ENCODE data around the gene GGA1.

GGA1 gene

GRCh38 chr22:37662039-37662438 is 53.4 kb downstream of the GGA1 start:
- DNase-seq (ENCODE audit: low read depth, low spot score), result no peak
- TF ChIP-seq CTCF (IDR thresholded peaks at IDR 0.05; ENCODE audit: low read depth, low read length), result no peak
- no peak overlapping the region for H3K4me3 ChIP-seq (ENCODE audit: low read depth, low read length)
- in situ Hi-C loops (cut with HindIII; ENCODE audit: low sequenced_read_pairs), result no loop called here

- DNase-seq (ENCODE audit: low read depth, low spot score), result no peak
- no peak for TF ChIP-seq CTCF (IDR thresholded peaks at IDR 0.05; ENCODE audit: low read depth, low read length)
- H3K4me3 ChIP-seq (ENCODE audit: low read depth, low read length), result no peak overlapping the region
- in situ Hi-C loops (cut with HindIII; ENCODE audit: low sequenced_read_pairs), result no loop called here
These were observed 55.0 kb downstream of the GGA1 start for GRCh38 chr22:37663521-37664140.

GRCh38 chr22:37664249-37665101 is 55.8 kb downstream of the GGA1 start:
- in situ Hi-C loops (cut with HindIII; ENCODE audit: low sequenced_read_pairs), result no loop called here
- TF ChIP-seq CTCF (IDR thresholded peaks at IDR 0.05; ENCODE audit: low read depth, low read length), result no peak
- H3K4me3 ChIP-seq (ENCODE audit: low read depth, low read length), result no peak overlapping the region
- no peak for DNase-seq (ENCODE audit: low read depth, low spot score)

- no peak for DNase-seq (ENCODE audit: low read depth, low spot score)
- in situ Hi-C loops (cut with HindIII; ENCODE audit: low sequenced_read_pairs), result no loop called here
- H3K4me3 ChIP-seq (ENCODE audit: low read depth, low read length), result no peak overlapping the region
- TF ChIP-seq CTCF (IDR thresholded peaks at IDR 0.05; ENCODE audit: low read depth, low read length), result no peak
These were observed 56.9 kb downstream of the GGA1 start for GRCh38 chr22:37665487-37665886.

GRCh38 chr22:37669586-37669985 is 61.0 kb downstream of the GGA1 start:
- H3K4me3 ChIP-seq (ENCODE audit: low read depth, low read length), result no peak overlapping the region
- in situ Hi-C loops (cut with HindIII; ENCODE audit: low sequenced_read_pairs), result no loop called here
- no peak for TF ChIP-seq CTCF (IDR thresholded peaks at IDR 0.05; ENCODE audit: low read depth, low read length)
- DNase-seq (ENCODE audit: low read depth, low spot score), result no peak

- no peak for TF ChIP-seq CTCF (IDR thresholded peaks at IDR 0.05; ENCODE audit: low read depth, low read length)
- no peak overlapping the region for H3K4me3 ChIP-seq (ENCODE audit: low read depth, low read length)
- in situ Hi-C loops (cut with HindIII; ENCODE audit: low sequenced_read_pairs), result no loop called here
- DNase-seq (ENCODE audit: low read depth, low spot score), result no peak
These were observed 63.7 kb downstream of the GGA1 start for GRCh38 chr22:37672206-37672919.
